ENCODE measurements around the gene ABTB1. TPM values are rescaled to one million over a fixed set of nuclear protein-coding genes. Genes with fewer than 3 reads are reported as not detected.

Gene ABTB1
- total RNA-seq, 6 experiments from 2014 or later, result 9.4 to 20.3 (median 12.2) TPM

DNA sequence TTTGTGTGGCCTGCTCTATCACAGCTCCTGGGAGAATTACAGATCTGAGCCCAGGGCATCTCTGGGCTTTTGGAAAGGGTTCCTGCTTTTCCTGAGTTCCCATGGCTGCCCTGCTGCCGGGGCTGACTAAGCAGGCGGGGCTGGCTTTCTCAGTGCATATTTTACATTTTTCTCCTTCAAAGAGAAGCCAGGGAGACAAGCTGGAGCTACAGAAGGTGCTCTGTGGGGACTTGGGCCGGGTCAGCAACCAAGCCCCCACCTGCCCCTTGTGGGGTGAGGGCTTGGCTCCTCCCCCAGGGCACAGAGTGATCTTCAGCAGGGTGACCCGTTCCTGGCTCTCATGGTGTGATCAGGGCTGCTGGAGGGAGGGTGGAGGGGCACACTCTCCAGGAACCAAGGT is 17.4 kb downstream of the ABTB1 start:
- Histone ChIP-seq H3K27ac (no peak overlapping the region), H3K9me3 (no peaks in the 10 kb centered on the region), H3K4me1 (no peaks in the 10 kb centered on the region), H3K27me3 (no peaks in the 10 kb centered on the region), H3K36me3 (peaks cover 0 to 17% (median 8%) of the 10 kb centered on the region in 4 donors), H3K4me3 (no peak overlapping the region)
- ATAC-seq (no peak), DNase-seq (peak in 2 of 3 donors; percentile 2 to 45)
- intact Hi-C loops (cut with DNase I), result loop anchor here in 1 of 2 donors (10.0 kb wide), 1 partner anchor 145 kb away; no protein-coding TSS in a partner anchor
- 83% methylated on average over 2 of the region's 4 CpGs for WGBS (ENCODE audit: insufficient coverage, low coverage, low lambda C conversion rate, missing lambda C conversion rate)
- TF ChIP-seq, protein P1, sequence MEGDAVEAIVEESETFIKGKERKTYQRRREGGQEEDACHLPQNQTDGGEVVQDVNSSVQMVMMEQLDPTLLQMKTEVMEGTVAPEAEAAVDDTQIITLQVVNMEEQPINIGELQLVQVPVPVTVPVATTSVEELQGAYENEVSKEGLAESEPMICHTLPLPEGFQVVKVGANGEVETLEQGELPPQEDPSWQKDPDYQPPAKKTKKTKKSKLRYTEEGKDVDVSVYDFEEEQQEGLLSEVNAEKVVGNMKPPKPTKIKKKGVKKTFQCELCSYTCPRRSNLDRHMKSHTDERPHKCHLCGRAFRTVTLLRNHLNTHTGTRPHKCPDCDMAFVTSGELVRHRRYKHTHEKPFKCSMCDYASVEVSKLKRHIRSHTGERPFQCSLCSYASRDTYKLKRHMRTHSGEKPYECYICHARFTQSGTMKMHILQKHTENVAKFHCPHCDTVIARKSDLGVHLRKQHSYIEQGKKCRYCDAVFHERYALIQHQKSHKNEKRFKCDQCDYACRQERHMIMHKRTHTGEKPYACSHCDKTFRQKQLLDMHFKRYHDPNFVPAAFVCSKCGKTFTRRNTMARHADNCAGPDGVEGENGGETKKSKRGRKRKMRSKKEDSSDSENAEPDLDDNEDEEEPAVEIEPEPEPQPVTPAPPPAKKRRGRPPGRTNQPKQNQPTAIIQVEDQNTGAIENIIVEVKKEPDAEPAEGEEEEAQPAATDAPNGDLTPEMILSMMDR (IDR thresholded peaks at IDR 0.05), result no peak
- TF ChIP-seq POLR2A (IDR thresholded peaks at IDR 0.05), result no peak

DNA sequence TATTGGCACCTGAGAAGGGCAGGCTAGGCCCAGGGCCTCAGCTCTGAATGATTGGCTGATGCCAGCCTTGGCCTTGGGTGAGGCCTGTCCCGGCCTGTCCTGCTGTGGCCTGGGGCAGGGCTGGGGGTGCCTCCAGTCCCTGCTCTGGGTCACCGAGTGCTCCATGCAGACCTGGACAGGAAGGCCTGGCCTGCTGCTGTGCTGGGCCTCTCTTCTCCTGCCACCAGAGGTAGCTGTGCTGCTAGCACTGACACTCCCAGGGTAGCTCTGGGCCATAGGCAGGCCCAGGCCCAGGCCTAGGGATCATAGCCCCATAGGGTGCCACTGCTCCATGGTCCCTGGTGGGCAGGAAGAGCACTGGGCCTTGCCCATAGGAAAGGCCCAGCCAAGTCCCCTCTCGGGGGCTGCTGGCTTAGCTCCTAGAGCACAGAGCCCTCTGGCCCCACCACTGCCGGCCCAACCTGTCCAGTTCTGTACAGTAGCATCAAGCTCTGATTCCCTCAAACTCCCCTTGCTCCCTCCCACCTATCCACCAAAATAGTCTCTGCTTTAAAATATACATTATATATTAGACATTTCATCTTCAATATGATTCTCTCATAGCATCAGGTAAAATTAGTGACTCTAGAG is 18.2 kb downstream of the ABTB1 start:
- Histone ChIP-seq H3K4me3 (no peak overlapping the region), H3K36me3 (peaks cover 0 to 17% (median 8%) of the 10 kb centered on the region in 4 donors), H3K27me3 (no peaks in the 10 kb centered on the region), H3K9me3 (no peaks in the 10 kb centered on the region), H3K4me1 (no peaks in the 10 kb centered on the region), H3K27ac (no peak overlapping the region)
- intact Hi-C loops (cut with DNase I), result loop anchor here in 1 of 2 donors (10.0 kb wide), 1 partner anchor 144 kb away; no protein-coding TSS in a partner anchor
- WGBS (ENCODE audit: insufficient coverage, low coverage, low lambda C conversion rate, missing lambda C conversion rate), result 100% methylated on average over 1 of the region's 4 CpGs
- no peak for TF ChIP-seq POLR2A (IDR thresholded peaks at IDR 0.05)
- TF ChIP-seq, protein P1 (IDR thresholded peaks at IDR 0.05), result peak; percentile 25 to 45 (median 31)
- DNase-seq (peak in 2 of 3 donors; percentile 42 to 56), ATAC-seq (peak; percentile 53 to 64 (median 58))

DNA sequence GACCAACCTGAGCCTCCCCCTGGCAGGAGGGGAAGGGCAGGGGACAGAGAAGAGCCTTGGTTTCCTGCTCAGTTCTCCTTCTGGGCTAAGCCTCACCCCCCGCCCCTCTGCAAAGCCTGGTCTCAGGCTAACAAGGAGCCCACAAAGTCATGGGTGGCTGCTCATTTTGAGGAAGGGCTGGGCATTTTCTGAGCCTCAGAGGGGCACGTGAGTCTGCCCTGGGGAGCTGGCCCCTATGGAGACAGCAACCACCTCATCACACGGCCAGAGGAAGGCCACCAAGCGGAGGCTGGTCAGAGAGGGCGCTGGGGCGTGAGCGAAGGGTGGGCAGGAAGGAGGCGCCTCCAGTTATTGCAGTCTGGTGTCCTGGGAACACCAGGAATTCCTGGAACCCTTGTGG is 18.7 kb downstream of the ABTB1 start:
- no peak for TF ChIP-seq POLR2A (IDR thresholded peaks at IDR 0.05)
- TF ChIP-seq, protein P1 (IDR thresholded peaks at IDR 0.05), result no peak
- ATAC-seq (no peak), DNase-seq (peak in 2 of 3 donors; percentile 12 to 43)
- Histone ChIP-seq H3K9me3 (no peaks in the 10 kb centered on the region), H3K4me1 (no peaks in the 10 kb centered on the region), H3K36me3 (peaks cover 0 to 17% (median 8%) of the 10 kb centered on the region in 4 donors), H3K27ac (no peak overlapping the region), H3K27me3 (no peaks in the 10 kb centered on the region), H3K4me3 (no peak overlapping the region)
- intact Hi-C loops (cut with DNase I), result loop anchor here in 1 of 2 donors (10.0 kb wide), 1 partner anchor 143 kb away; no protein-coding TSS in a partner anchor
- WGBS (ENCODE audit: insufficient coverage, low coverage, low lambda C conversion rate, missing lambda C conversion rate), result 100% methylated on average over 2 of the region's 8 CpGs

DNA sequence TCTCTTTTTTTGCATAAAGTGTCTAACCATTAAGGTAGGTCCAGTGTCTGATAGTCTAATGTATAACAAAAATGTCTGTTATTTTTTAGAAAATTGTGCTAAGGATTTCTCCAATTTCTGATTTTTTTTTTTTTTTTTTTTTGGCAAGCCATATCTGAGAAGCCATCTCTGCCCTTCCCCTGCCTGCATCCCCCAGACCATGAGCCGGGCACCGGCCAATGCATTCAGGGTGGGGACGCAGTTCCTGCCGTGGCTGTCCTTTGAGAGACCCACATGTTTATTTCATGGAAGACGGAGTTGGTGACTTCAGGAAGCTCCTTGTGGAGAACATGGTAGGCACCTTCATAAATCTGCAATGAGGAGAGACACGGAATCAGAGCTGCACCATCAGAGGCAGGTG is 19.2 kb downstream of the ABTB1 start:
- H3K27ac ChIP-seq, result no peak overlapping the region
- intact Hi-C loops (cut with DNase I), result loop anchor here in 1 of 2 donors (10.0 kb wide), 1 partner anchor 143 kb away; no protein-coding TSS in a partner anchor
- no peaks in the 10 kb centered on the region for H3K9me3 ChIP-seq
- H3K36me3 ChIP-seq, result peaks cover 0 to 17% (median 8%) of the 10 kb centered on the region in 4 donors
- no peak for ATAC-seq
- DNase-seq, result peak in 1 of 3 donors; percentile 35
- TF ChIP-seq, protein P1 (IDR thresholded peaks at IDR 0.05), result no peak
- no peak for TF ChIP-seq POLR2A (IDR thresholded peaks at IDR 0.05)
- H3K4me3 ChIP-seq, result no peak overlapping the region
- peaks cover 0 to 4% (median 2%) of the 10 kb centered on the region in 4 donors for H3K4me1 ChIP-seq
- no peaks in the 10 kb centered on the region for H3K27me3 ChIP-seq
- WGBS (ENCODE audit: insufficient coverage, low coverage, low lambda C conversion rate, missing lambda C conversion rate), result 90% methylated on average over 2 of the region's 6 CpGs

All from right lobe of liver (tissue), 6 donors.